ENCODE measurements around the gene HSD17B12. TPM values are rescaled to one million over a fixed set of nuclear protein-coding genes. Genes with fewer than 3 reads are reported as not detected.

Gene HSD17B12
- total and polyA plus RNA-seq, 2 of the 8 experiments (the other 6 are each of a cell fraction or from before 2014, with no cell fraction given), result 46.0 to 121 TPM

DNA sequence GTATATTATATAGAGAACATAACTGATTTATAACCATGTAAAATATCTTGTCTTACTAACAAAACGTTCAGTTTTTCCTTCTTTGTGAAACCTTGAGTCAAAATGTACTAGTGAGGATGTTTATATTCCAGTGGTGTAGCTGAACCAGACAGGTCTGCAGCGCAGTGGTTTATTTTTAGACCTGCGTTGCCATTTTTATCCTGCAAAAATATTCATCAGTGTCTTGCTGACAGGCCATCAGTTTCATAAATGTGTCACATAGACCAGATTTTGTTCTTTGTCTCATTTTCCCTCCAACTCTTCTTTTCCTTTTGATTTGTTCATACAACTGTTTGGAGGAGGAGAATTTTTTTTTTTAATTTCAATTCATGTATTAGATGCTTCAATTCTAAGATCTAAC is 43.1 kb downstream of the HSD17B12 start:
- Histone ChIP-seq H4K91ac (replicated peaks; ENCODE audit: insufficient read length, low read length) (no peak overlapping the region), H2AK5ac (ENCODE audit: low read depth, low read length) (no peak overlapping the region), H3K79me2 (ENCODE audit: control insufficient read depth in 1 of 2, insufficient read depth in 2 of 2, low read length in 2 of 2) (peaks cover 0 to 69% of the 10 kb centered on the region in 2 experiments; a peak in 2 of 4 replicates), H4K8ac (ENCODE audit: extremely low read depth, insufficient read depth, low read length) (no peak overlapping the region), H2BK15ac (ENCODE audit: low read length) (no peak overlapping the region), H2AFZ (ENCODE audit: low read length) (no peak overlapping the region), H3K9ac (replicated peaks in 1 of 4; ENCODE audit: extremely low read depth in 1 of 4, low read depth in 3 of 4, low read length in 3 of 4) (no peak overlapping the region), H2BK120ac (replicated peaks; ENCODE audit: low read depth, low read length) (no peak overlapping the region), H3K4me3 (ENCODE audit: extremely low read depth in 1 of 4, insufficient read depth in 2 of 4, low read depth in 3 of 4, low read length in 4 of 4) (no peak overlapping the region), H3K27ac (ENCODE audit: low read depth, low read length) (no peak overlapping the region), H3K14ac (ENCODE audit: insufficient read length) (no peak overlapping the region), H2BK20ac (ENCODE audit: low read length) (no peak overlapping the region), H3K4me1 (replicated peaks in 1 of 4; ENCODE audit: control insufficient read depth in 3 of 4, insufficient read depth in 4 of 4, low read length in 3 of 4) (no peaks in the 10 kb centered on the region), H3K23me2 (ENCODE audit: low read depth, low read length) (no peaks in the 10 kb centered on the region), H3K4ac (replicated peaks; ENCODE audit: insufficient read length, low read depth, low read length) (no peak overlapping the region), H4K5ac (ENCODE audit: insufficient read length, low read depth, low read length) (no peak overlapping the region), H3K18ac (ENCODE audit: extremely low read depth, low read length) (no peak overlapping the region), H3K79me1 (ENCODE audit: low read depth, low read length) (no peaks in the 10 kb centered on the region), H2BK5ac (ENCODE audit: low read depth, low read length) (no peak overlapping the region), H3K56ac (replicated peaks; ENCODE audit: insufficient read length, low read depth, low read length) (no peak overlapping the region), H3K27me3 (replicated peaks in 1 of 4; ENCODE audit: control insufficient read depth in 3 of 4, extremely low read depth in 1 of 4, insufficient read depth in 3 of 4, low read length in 3 of 4) (no peaks in the 10 kb centered on the region), H4K20me1 (replicated peaks in 1 of 2; ENCODE audit: control insufficient read depth in 1 of 2, insufficient read depth in 2 of 2, low read length in 2 of 2) (peaks cover 2% of the 10 kb centered on the region in 2 experiments), H3K36me3 (ENCODE audit: control insufficient read depth in 2 of 4, insufficient read depth in 4 of 4, low read length in 3 of 4) (no peaks in the 10 kb centered on the region), H3K23ac (ENCODE audit: insufficient read length) (no peak overlapping the region), H2BK12ac (ENCODE audit: low read depth, low read length) (no peak overlapping the region), H3K9me3 (ENCODE audit: insufficient read depth in 2 of 2, low read depth in 1 of 2, low read length in 1 of 2) (no peaks in the 10 kb centered on the region), H3K4me2 (ENCODE audit: insufficient read depth in 1 of 2, low read depth in 2 of 2, low read length in 2 of 2) (no peak overlapping the region)
- 82% methylated on average over 3 of the region's 3 CpGs; no CpG with 5 or more reads in 1 of the 2 experiments for WGBS, 2 experiments (ENCODE audit: extremely low coverage in 1 of 2, insufficient coverage in 1 of 2, insufficient read length in 1 of 2, insufficient replicate concordance in 2 of 2, low coverage in 1 of 2, low lambda C conversion rate in 2 of 2, missing lambda C conversion rate in 1 of 2)
- FAIRE-seq (no peak), DNase-seq (ENCODE audit: low read depth in 1 of 2, low spot score in 2 of 2) (no peak)
- ChIA-PET CTCF (ENCODE audit: partially characterized antibody) (interaction anchor here (0.6 kb wide), 1 partner anchor 93 kb away, joined by 3 read pairs; no protein-coding TSS in a partner anchor), POLR2A (ENCODE audit: partially characterized antibody) (no interaction called here)
- TF ChIP-seq ZNF274 (IDR thresholded peaks at IDR 0.05; ENCODE audit: borderline replicate concordance, extremely low read depth, low read length) (no peak), SP1 (IDR thresholded peaks at IDR 0.05; ENCODE audit: low read depth, low read length) (no peak), TAF7 (optimal IDR thresholded peaks at IDR 0.05; ENCODE audit: borderline replicate concordance, low read depth, low read length) (no peak), SIRT6 (IDR thresholded peaks at IDR 0.05; ENCODE audit: low read length) (no peak), RNF2 (IDR thresholded peaks at IDR 0.05; ENCODE audit: borderline replicate concordance, low read depth, low read length, missing control alignments, poor library complexity, severe bottlenecking) (no peak), YY1 (IDR thresholded peaks at IDR 0.05; ENCODE audit: low read depth, low read length) (no peak), TAF1 (IDR thresholded peaks at IDR 0.05; ENCODE audit: low read depth, low read length) (no peak), SAP30 (IDR thresholded peaks at IDR 0.05; ENCODE audit: insufficient read depth, insufficient replicate concordance, low read length) (no peak), NANOG (IDR thresholded peaks at IDR 0.05; ENCODE audit: insufficient read depth, low read depth, low read length, poor library complexity, severe bottlenecking) (no peak), HDAC6 (IDR thresholded peaks at IDR 0.05; ENCODE audit: low read depth, low read length) (no peak), NRF1 (IDR thresholded peaks at IDR 0.05; ENCODE audit: low read depth, low read length) (no peak), POLR2A (IDR thresholded peaks at IDR 0.05; ENCODE audit: control extremely low read depth in 1 of 2, low read depth in 2 of 2, low read length in 2 of 2) (no peak), HDAC2 (IDR thresholded peaks at IDR 0.05; ENCODE audit: borderline replicate concordance in 1 of 2, low read depth in 2 of 2, low read length in 2 of 2) (no peak)
- TF ChIP-seq, protein P1, sequence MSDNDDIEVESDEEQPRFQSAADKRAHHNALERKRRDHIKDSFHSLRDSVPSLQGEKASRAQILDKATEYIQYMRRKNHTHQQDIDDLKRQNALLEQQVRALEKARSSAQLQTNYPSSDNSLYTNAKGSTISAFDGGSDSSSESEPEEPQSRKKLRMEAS (IDR thresholded peaks at IDR 0.05), result no peak

Data from H1 (cell line).